Karpas-422 (cell line): ENCODE data around the gene BST1. TPM values are rescaled to one million over a fixed set of nuclear protein-coding genes. Genes with fewer than 3 reads are reported as not detected.

Experiments used
- DNase-seq: peaks from one replicate; pipeline ENCODE4 v3.0.0-alpha.2; 2015
- H2AFZ ChIP-seq: fragments of 200-600 bp; sonication (generic); 2 replicates; pipeline ENCODE4 v1.6.1; 2014; ENCODE audit warnings: antibody characterized with exemption, low read length, mixed read lengths
- H3K27ac ChIP-seq: fragments of 200-600 bp; sonication (generic); 2 replicates; pipeline ENCODE4 v1.5.1; 2014; ENCODE audit warnings: mild to moderate bottlenecking, low read length, moderate library complexity
- H3K27me3 ChIP-seq: fragments of 200-600 bp; sonication (generic); 2 replicates; pipeline ENCODE4 v1.6.1; 2014; ENCODE audit warnings: low read length, mixed read lengths
- H3K36me3 ChIP-seq: fragments of 200-600 bp; sonication (generic); 2 replicates; pipeline ENCODE4 v1.6.1; 2014; ENCODE audit warnings: low read length, mixed read lengths; ENCODE audit not compliant: insufficient read depth
- H3K4me1 ChIP-seq: fragments of 200-600 bp; sonication (generic); 2 replicates; pipeline ENCODE4 v1.6.1; 2014; ENCODE audit warnings: mild to moderate bottlenecking, low read length, mixed read lengths
- H3K4me2 ChIP-seq: fragments of 200-600 bp; sonication (generic); 2 replicates; pipeline ENCODE4 v1.6.1; 2014; ENCODE audit warnings: low read length, low read depth, mild to moderate bottlenecking; ENCODE audit not compliant: poor library complexity, severe bottlenecking
- H3K4me3 ChIP-seq: fragments of 200-600 bp; sonication (generic); 2 replicates; pipeline ENCODE4 v1.5.1; 2014; ENCODE audit warnings: mild to moderate bottlenecking, antibody characterized with exemption, low read length, mixed read lengths
- H3K79me2 ChIP-seq: fragments of 200-600 bp; sonication (generic); 2 replicates; pipeline ENCODE4 v1.6.1; 2014; ENCODE audit warnings: mild to moderate bottlenecking, low read length, mixed read lengths
- H3K9ac ChIP-seq: fragments of 200-600 bp; sonication (generic); 2 replicates; pipeline ENCODE4 v1.6.0; 2014; ENCODE audit warnings: low read length
- H3K9me2 ChIP-seq: fragments of 200-600 bp; sonication (generic), shearing (Covaris generic); replicated peaks from 2 replicates; pipeline ENCODE4 v1.6.0; 2014; ENCODE audit warnings: mild to moderate bottlenecking, low read length, moderate library complexity; ENCODE audit not compliant: insufficient read depth
- H3K9me3 ChIP-seq: fragments of 300-700, 200-600 bp; sonication (generic); 2 replicates; pipeline ENCODE4 v1.6.1; 2014; ENCODE audit warnings: low read length, mixed read lengths
- H4K20me1 ChIP-seq: fragments of 200-600 bp; sonication (generic); 2 replicates; pipeline ENCODE4 v1.6.1; 2014; ENCODE audit warnings: mild to moderate bottlenecking, antibody characterized with exemption, low read length, low read depth; ENCODE audit not compliant: insufficient read depth
- total RNA-seq: library from RNA; depleted of rRNA; stranded (reverse); fragments of >200 nt; shearing (Covaris generic); gene quantifications from 2 replicates; pipeline ENCODE4 v1.2.3, GENCODE V29; 2014; ENCODE audit warnings: low replicate concordance

BST1 gene
- total RNA-seq, 1 experiment from 2014 or later: not detected

- DNase-seq: no peak
- no peak overlapping the region for H2AFZ ChIP-seq
- no peaks in the 10 kb centered on the region for H3K9me3 ChIP-seq
- no peaks in the 10 kb centered on the region for H4K20me1 ChIP-seq
- no peak overlapping the region for H3K4me2 ChIP-seq
- no peaks in the 10 kb centered on the region for H3K36me3 ChIP-seq
- no peak overlapping the region for H3K27ac ChIP-seq
- no peak overlapping the region for H3K4me3 ChIP-seq
- H3K4me1 ChIP-seq: peaks cover 4% of the 10 kb centered on the region
- no peaks in the 10 kb centered on the region for H3K27me3 ChIP-seq
- H3K9me2 ChIP-seq: no peaks in the 10 kb centered on the region
- H3K79me2 ChIP-seq: no peaks in the 10 kb centered on the region
- H3K9ac ChIP-seq: no peak overlapping the region
These were observed 41.2 kb downstream of the BST1 start for GRCh38 chr4:15744016-15744545.

GRCh38 chr4:15746110-15746509 is 43.2 kb downstream of the BST1 start:
- no peaks in the 10 kb centered on the region for H3K79me2 ChIP-seq
- no peak for DNase-seq
- no peak overlapping the region for H3K4me3 ChIP-seq
- H3K9me2 ChIP-seq: no peaks in the 10 kb centered on the region
- H4K20me1 ChIP-seq: no peaks in the 10 kb centered on the region
- no peak overlapping the region for H3K4me2 ChIP-seq
- H3K36me3 ChIP-seq: no peaks in the 10 kb centered on the region
- no peak overlapping the region for H3K27ac ChIP-seq
- H3K9me3 ChIP-seq: no peaks in the 10 kb centered on the region
- no peaks in the 10 kb centered on the region for H3K27me3 ChIP-seq
- peaks cover 4% of the 10 kb centered on the region for H3K4me1 ChIP-seq
- no peak overlapping the region for H3K9ac ChIP-seq
- H2AFZ ChIP-seq: no peak overlapping the region

GRCh38 chr4:15749001-15749400 is 46.1 kb downstream of the BST1 start:
- H3K36me3 ChIP-seq: no peaks in the 10 kb centered on the region
- H3K4me2 ChIP-seq: no peak overlapping the region
- no peak for DNase-seq
- no peak overlapping the region for H3K4me3 ChIP-seq
- no peaks in the 10 kb centered on the region for H4K20me1 ChIP-seq
- no peaks in the 10 kb centered on the region for H3K9me2 ChIP-seq
- no peaks in the 10 kb centered on the region for H3K79me2 ChIP-seq
- H2AFZ ChIP-seq: no peak overlapping the region
- no peak overlapping the region for H3K27ac ChIP-seq
- H3K4me1 ChIP-seq: no peaks in the 10 kb centered on the region
- no peaks in the 10 kb centered on the region for H3K9me3 ChIP-seq
- no peaks in the 10 kb centered on the region for H3K27me3 ChIP-seq
- H3K9ac ChIP-seq: no peak overlapping the region

- Histone ChIP-seq H3K4me1 (no peaks in the 10 kb centered on the region), H3K9me3 (no peaks in the 10 kb centered on the region), H3K79me2 (no peaks in the 10 kb centered on the region), H3K27ac (no peak overlapping the region), H3K4me2 (no peak overlapping the region), H3K27me3 (no peaks in the 10 kb centered on the region), H3K36me3 (no peaks in the 10 kb centered on the region), H3K9ac (no peak overlapping the region), H4K20me1 (no peaks in the 10 kb centered on the region), H2AFZ (no peak overlapping the region), H3K9me2 (no peaks in the 10 kb centered on the region), H3K4me3 (no peak overlapping the region)
- no peak for DNase-seq
These were observed 48.3 kb downstream of the BST1 start for GRCh38 chr4:15751153-15751552.

- Histone ChIP-seq H2AFZ (no peak overlapping the region), H3K36me3 (no peaks in the 10 kb centered on the region), H4K20me1 (no peaks in the 10 kb centered on the region), H3K4me1 (no peaks in the 10 kb centered on the region), H3K79me2 (no peaks in the 10 kb centered on the region), H3K9ac (no peak overlapping the region), H3K9me2 (no peaks in the 10 kb centered on the region), H3K9me3 (no peaks in the 10 kb centered on the region), H3K27me3 (no peaks in the 10 kb centered on the region), H3K4me3 (no peak overlapping the region), H3K27ac (no peak overlapping the region), H3K4me2 (no peak overlapping the region)
- no peak for DNase-seq
These were observed 50.2 kb downstream of the BST1 start for GRCh38 chr4:15753081-15753480.

GRCh38 chr4:15753786-15754185 is 50.9 kb downstream of the BST1 start:
- Histone ChIP-seq H3K79me2 (no peaks in the 10 kb centered on the region), H3K27ac (no peak overlapping the region), H3K4me1 (no peaks in the 10 kb centered on the region), H3K27me3 (no peaks in the 10 kb centered on the region), H3K4me2 (no peak overlapping the region), H3K4me3 (no peak overlapping the region), H3K9me3 (no peaks in the 10 kb centered on the region), H3K9me2 (no peaks in the 10 kb centered on the region), H4K20me1 (no peaks in the 10 kb centered on the region), H2AFZ (no peak overlapping the region), H3K36me3 (no peaks in the 10 kb centered on the region), H3K9ac (no peak overlapping the region)
- DNase-seq: no peak

GRCh38 chr4:15754323-15754722 is 51.5 kb downstream of the BST1 start:
- Histone ChIP-seq H3K4me3 (no peak overlapping the region), H3K4me2 (no peak overlapping the region)

GRCh38 chr4:15755321-15756155 is 52.7 kb downstream of the BST1 start:
- DNase-seq: no peak
- Histone ChIP-seq H3K4me1 (no peaks in the 10 kb centered on the region), H3K79me2 (no peaks in the 10 kb centered on the region), H3K9me3 (no peaks in the 10 kb centered on the region), H3K9ac (no peak overlapping the region), H3K27me3 (no peaks in the 10 kb centered on the region), H3K27ac (no peak overlapping the region), H3K9me2 (no peaks in the 10 kb centered on the region), H4K20me1 (no peaks in the 10 kb centered on the region), H3K4me2 (no peak overlapping the region), H2AFZ (no peak overlapping the region), H3K4me3 (no peak overlapping the region), H3K36me3 (no peaks in the 10 kb centered on the region)

More at GRCh38 chr4:15754323-15754722, 51.5 kb downstream of the BST1 start:
- Histone ChIP-seq H2AFZ (no peak overlapping the region), H3K4me1 (no peaks in the 10 kb centered on the region), H3K9me2 (no peaks in the 10 kb centered on the region), H3K9me3 (no peaks in the 10 kb centered on the region), H3K36me3 (no peaks in the 10 kb centered on the region), H3K27ac (no peak overlapping the region), H3K79me2 (no peaks in the 10 kb centered on the region), H3K27me3 (no peaks in the 10 kb centered on the region), H4K20me1 (no peaks in the 10 kb centered on the region), H3K9ac (no peak overlapping the region)
- no peak for DNase-seq
